K562 (cell line): ENCODE results near the gene CENPP. TPM values are rescaled to one million over a fixed set of nuclear protein-coding genes. Genes with fewer than 3 reads are reported as not detected.

Source experiments
- CBX3 ChIP-seq, 2 experiments: IDR thresholded peaks; 1 replicate in 1 of 2; 2 replicates in 1 of 2; pipeline ENCODE4 v1.6.1; 2012; ENCODE audit warnings: inconsistent platforms in 2 of 2, low read length in 2 of 2, borderline replicate concordance in 1 of 2, control low read depth in 1 of 2
- CHAMP1 ChIP-seq: fragments of 450-650 bp; IDR thresholded peaks from 2 replicates; pipeline ENCODE4 v1.6.1; 2016; ENCODE audit warnings: mild to moderate bottlenecking
- DPF2 ChIP-seq: fragments of 450-650 bp; IDR thresholded peaks from 2 replicates; pipeline ENCODE4 v1.6.1; 2016
- E2F3 ChIP-seq: fragments of 250-450 bp; sonication (Bioruptor Pico); IDR thresholded peaks from 2 replicates; pipeline ENCODE4 v1.4.0; 2020; ENCODE audit warnings: mild to moderate bottlenecking
- ELK1 ChIP-seq: sonication (generic); formaldehyde crosslinking; IDR thresholded peaks from 2 replicates; pipeline ENCODE4 v1.8.1; 2022; ENCODE audit warnings: missing genetic modification reagents
- FOSL1 ChIP-seq: fragments of 200-800 bp; sonication (Bioruptor generic); conservative IDR thresholded peaks from 2 replicates; pipeline ENCODE4 v1.6.1; 2016; ENCODE audit warnings: missing genetic modification characterization, missing compliant biosample characterization
- FOXP1 ChIP-seq: sonication (generic); formaldehyde crosslinking; IDR thresholded peaks from 2 replicates; pipeline ENCODE4 v1.8.0; 2022; ENCODE audit warnings: mild to moderate bottlenecking, missing genetic modification reagents
- HNRNPH1 ChIP-seq: fragments of 200-400 bp; formaldehyde crosslinking; optimal IDR thresholded peaks from 2 replicates; pipeline ENCODE3; 2017; ENCODE audit warnings: low read depth, mild to moderate bottlenecking, low read length, moderate library complexity
- KDM1A ChIP-seq, 2 experiments: fragments of 450-650 bp; IDR thresholded peaks; 2 replicates each; pipeline ENCODE4 v1.6.1; 2016; ENCODE audit warnings: mild to moderate bottlenecking in 2 of 2
- KLF6 ChIP-seq: fragments of 250-450 bp; sonication (Bioruptor Pico); IDR thresholded peaks from 2 replicates; pipeline ENCODE4 v1.4.0; 2020; ENCODE audit warnings: mild to moderate bottlenecking, moderate library complexity, borderline replicate concordance
- L3MBTL2 ChIP-seq: fragments of 450-650 bp; IDR thresholded peaks from 2 replicates; pipeline ENCODE4 v1.6.1; 2016; ENCODE audit warnings: mild to moderate bottlenecking, moderate library complexity
- MLLT1 ChIP-seq, 2 experiments: fragments of 450-650 bp; IDR thresholded peaks; 2 replicates each; pipeline ENCODE4 v1.6.1; 2016
- PHTF2 ChIP-seq: fragments of 250-450 bp; sonication (Bioruptor Pico); IDR thresholded peaks from 2 replicates; pipeline ENCODE4 v1.5.0; 2021; ENCODE audit warnings: mild to moderate bottlenecking
- RBM22 ChIP-seq: fragments of 200-400 bp; formaldehyde crosslinking; IDR thresholded peaks from 2 replicates; pipeline ENCODE4 v1.6.1; 2018; ENCODE audit warnings: low read length, low read depth; ENCODE audit not compliant: poor library complexity, severe bottlenecking
- TCFL5 ChIP-seq: fragments of 250-450 bp; sonication (Bioruptor Pico); conservative IDR thresholded peaks from 2 replicates; pipeline ENCODE4 v1.6.1; 2021; ENCODE audit warnings: mild to moderate bottlenecking, moderate library complexity, matching md5 sums
- TOE1 ChIP-seq, 2 experiments: fragments of 450-650 bp in 1 of 2; sonication (generic) in 1 of 2; formaldehyde crosslinking in 1 of 2; IDR thresholded peaks; 2 replicates each; pipeline versions ENCODE4 v1.7.1 to v1.8.0; 2016 to 2022; ENCODE audit warnings: borderline replicate concordance in 2 of 2, mild to moderate bottlenecking in 2 of 2, antibody characterized with exemption in 1 of 2, inconsistent platforms in 1 of 2, low read depth in 1 of 2, missing genetic modification reagents in 1 of 2, moderate library complexity in 1 of 2
- ZC3H11A ChIP-seq: IDR thresholded peaks from 2 replicates; pipeline ENCODE4 v1.6.1; 2012; ENCODE audit warnings: low read depth, low read length, improper control_type of control experiment
- ZNF143 ChIP-seq: sonication (generic); formaldehyde crosslinking; IDR thresholded peaks from 2 replicates; pipeline ENCODE4 v1.9.0; 2022; ENCODE audit warnings: mild to moderate bottlenecking, missing genetic modification reagents
- ZNF655 ChIP-seq: fragments of 250-450 bp; sonication (Bioruptor Pico); IDR thresholded peaks from 2 replicates; pipeline ENCODE4 v1.5.0; 2021
- polyA plus RNA-seq, 8 experiments: library from polyadenylated mRNA; depleted of rRNA in 4 of 8; stranded (reverse) in 5 of 8; unstranded in 3 of 8; fragments of >200 nt; fragmentation: Nextera tagmentation in 2 of 8; fragmentation: Illumina TruSeq in 1 of 8; extraction: Ambion mirVana in 2 of 8; extraction: Trizol in 1 of 8; gene quantifications; 2 replicates each; pipeline versions ENCODE4 v1.2.1 to v1.2.3, GENCODE V29; 2011 to 2014; ENCODE audit warnings: inconsistent platforms in 1 of 8, missing spikeins in 1 of 8
- total RNA-seq, 7 experiments: library from RNA; depleted of rRNA in 6 of 7; stranded (reverse); fragments of >200 nt in 6 of 7; fragmentation: Illumina TruSeq in 2 of 7; extraction: Trizol in 2 of 7; gene quantifications; 2 replicates each; pipeline versions ENCODE4 v1.2.1 to v1.2.3, GENCODE V29; 2011 to 2021; ENCODE audit warnings: low replicate concordance in 1 of 7

Gene CENPP
- total and polyA plus RNA-seq, 9 of the 15 experiments (the other 6 are each of a cell fraction or from before 2014, with no cell fraction given): 8.0 to 28.5 (median 17.9) TPM

GRCh38 chr9:92522983-92523970 lies 197.5 kb downstream of the CENPP start (continued):
- TF ChIP-seq KLF6 (CRISPR knock-in tag) (no peak), ELK1 (no peak), TCFL5 (CRISPR knock-in tag) (no peak), CHAMP1 (peak; percentile 61; the same call in 1 of the 2 replicates), DPF2 (peak; percentile 49; the same call in 1 of the 2 replicates), FOSL1 (peak; percentile 86), ZNF655 (CRISPR knock-in tag) (no peak), ZNF143 (CRISPR knock-in tag) (no peak), KDM1A (IDR thresholded peaks at IDR 0.05) (peak; percentile 8 to 59; a peak in 2 of 4 replicates), CBX3 (IDR thresholded peaks at IDR 0.05; ENCODE audit: borderline replicate concordance in 1 of 2, low read length in 2 of 2) (0 out of 3 replicates have a peak, but pooled peaks of 1 of the 2 experiments have one; percentile 16), ZC3H11A (no peak), TOE1 (IDR thresholded peaks at IDR 0.05; ENCODE audit: borderline replicate concordance) (no peak), TOE1 (CRISPR knock-in tag; IDR thresholded peaks at IDR 0.05; ENCODE audit: borderline replicate concordance, low read depth) (no peak), HNRNPH1 (no peak), PHTF2 (CRISPR knock-in tag) (no peak), E2F3 (no peak), FOXP1 (no peak), MLLT1 (IDR thresholded peaks at IDR 0.05) (no peak), RBM22 (no peak), L3MBTL2 (no peak)
